H9 (cell line): Measurements from ENCODE around the gene DNAJA2. TPM values are rescaled to one million over a fixed set of nuclear protein-coding genes. Genes with fewer than 3 reads are reported as not detected.

Source experiments
- DNase-seq: peaks from one replicate; pipeline ENCODE4 v3.0.0-alpha.2; 2017
- H2AFZ ChIP-seq: one replicate; pipeline ENCODE4 v1.6.1; 2013; ENCODE audit warnings: mild to moderate bottlenecking, low read length, control low read depth, moderate library complexity
- H2AK5ac ChIP-seq: 2 replicates; pipeline ENCODE4 v1.6.1; 2013; ENCODE audit warnings: low read length, control low read depth, mixed read lengths; ENCODE audit not compliant: insufficient read length
- H2BK120ac ChIP-seq: one replicate; pipeline ENCODE4 v1.6.1; 2013; ENCODE audit warnings: low read depth, mild to moderate bottlenecking, low read length, control low read depth, inconsistent platforms; ENCODE audit not compliant: poor library complexity, severe bottlenecking
- H2BK12ac ChIP-seq: 2 replicates; pipeline ENCODE4 v1.6.1; 2013; ENCODE audit warnings: low read length, control low read depth, mixed read lengths, low read depth; ENCODE audit not compliant: insufficient read length
- H2BK15ac ChIP-seq: 2 replicates; pipeline ENCODE4 v1.6.1; 2013; ENCODE audit warnings: low read depth, low read length, control low read depth
- H2BK20ac ChIP-seq: one replicate; pipeline ENCODE4 v1.6.1; 2013; ENCODE audit warnings: low read depth, mild to moderate bottlenecking, low read length, control low read depth, inconsistent platforms; ENCODE audit not compliant: poor library complexity, severe bottlenecking
- H2BK5ac ChIP-seq: 2 replicates; pipeline ENCODE4 v1.6.1; 2013; ENCODE audit warnings: low read length, control low read depth, mixed read lengths; ENCODE audit not compliant: insufficient read length
- H3K14ac ChIP-seq: 2 replicates; pipeline ENCODE4 v1.6.1; 2013; ENCODE audit warnings: low read length, control low read depth; ENCODE audit not compliant: insufficient read depth
- H3K18ac ChIP-seq: 2 replicates; pipeline ENCODE4 v1.6.1; 2013; ENCODE audit warnings: low read depth, mild to moderate bottlenecking, mixed read lengths, low read length, control low read depth; ENCODE audit not compliant: insufficient read length
- H3K23ac ChIP-seq: 2 replicates; pipeline ENCODE4 v1.6.1; 2013; ENCODE audit warnings: low read length, control low read depth, mixed read lengths, low read depth; ENCODE audit not compliant: insufficient read length
- H3K23me2 ChIP-seq: 2 replicates; pipeline ENCODE4 v1.6.1; 2013; ENCODE audit warnings: low read depth, mild to moderate bottlenecking, mixed read lengths, low read length, control low read depth; ENCODE audit not compliant: insufficient read length, poor library complexity, severe bottlenecking
- H3K27ac ChIP-seq: 2 replicates; pipeline ENCODE4 v1.5.1; 2013; ENCODE audit warnings: low read length, control low read depth, mixed read lengths, low read depth; ENCODE audit not compliant: insufficient read length
- H3K27me3 ChIP-seq: 2 replicates; pipeline ENCODE4 v1.6.1; 2013; ENCODE audit warnings: low read length, control low read depth, inconsistent platforms; ENCODE audit not compliant: insufficient read depth
- H3K4ac ChIP-seq: 2 replicates; pipeline ENCODE4 v1.6.1; 2013; ENCODE audit warnings: low read depth, mild to moderate bottlenecking, control low read depth, inconsistent platforms, low read length, moderate library complexity
- H3K4me1 ChIP-seq: 2 replicates; pipeline ENCODE4 v1.6.1; 2013; ENCODE audit warnings: low read length, control low read depth, inconsistent platforms; ENCODE audit not compliant: insufficient read depth
- H3K4me2 ChIP-seq: 2 replicates; pipeline ENCODE4 v1.6.1; 2013; ENCODE audit warnings: low read length, control low read depth, mixed read lengths; ENCODE audit not compliant: insufficient read length, insufficient read depth
- H3K56ac ChIP-seq: 2 replicates; pipeline ENCODE4 v1.6.1; 2013; ENCODE audit warnings: low read depth, mild to moderate bottlenecking, mixed read lengths, low read length, control low read depth; ENCODE audit not compliant: insufficient read length
- H3K79me1 ChIP-seq: 2 replicates; pipeline ENCODE4 v1.6.1; 2013; ENCODE audit warnings: low read depth, mild to moderate bottlenecking, moderate library complexity, low read length, control low read depth, inconsistent platforms; ENCODE audit not compliant: insufficient read depth, poor library complexity, severe bottlenecking
- H3K79me2 ChIP-seq: 2 replicates; pipeline ENCODE4 v1.6.1; 2013; ENCODE audit warnings: low read length, control low read depth, inconsistent platforms; ENCODE audit not compliant: insufficient read depth
- H3K9ac ChIP-seq: 2 replicates; pipeline ENCODE4 v1.6.1; 2013; ENCODE audit warnings: low read length, control low read depth, mixed read lengths; ENCODE audit not compliant: insufficient read length; ENCODE audit errors: extremely low read depth
- H3K9me3 ChIP-seq: one replicate; pipeline ENCODE4 v1.6.1; 2013; ENCODE audit warnings: low read depth, low read length, inconsistent platforms; ENCODE audit not compliant: control insufficient read depth
- H3T11ph ChIP-seq: one replicate; pipeline ENCODE4 v1.6.1; 2013; ENCODE audit warnings: mild to moderate bottlenecking, low read length, control low read depth, inconsistent platforms
- H4K20me1 ChIP-seq: one replicate; pipeline ENCODE4 v1.6.1; 2013; ENCODE audit not compliant: control insufficient read depth, insufficient read length, insufficient read depth
- H4K5ac ChIP-seq: 2 replicates; pipeline ENCODE4 v1.6.1; 2013; ENCODE audit warnings: low read depth, mild to moderate bottlenecking, mixed read lengths, low read length, control low read depth; ENCODE audit not compliant: insufficient read length
- H4K8ac ChIP-seq: replicated peaks from 2 replicates; pipeline ENCODE4 v1.6.1; 2013; ENCODE audit warnings: low read length, control low read depth, mixed read lengths, low read depth; ENCODE audit not compliant: insufficient read length
- H4K91ac ChIP-seq: 2 replicates; pipeline ENCODE4 v1.6.1; 2013; ENCODE audit warnings: low read depth, mild to moderate bottlenecking, moderate library complexity, mixed read lengths, low read length, control low read depth; ENCODE audit not compliant: insufficient read length
- H3K27ac Mint-ChIP-seq, 3 experiments: 2 replicates in 2 of 3; 3 replicates in 1 of 3; pipeline ENCODE4 v1.8.0; 2020 to 2021; ENCODE audit warnings: mixed read lengths in 3 of 3, mild to moderate bottlenecking in 1 of 3, moderate library complexity in 1 of 3
- H3K27me3 Mint-ChIP-seq: 2 replicates; pipeline ENCODE4 v1.8.0; 2021; ENCODE audit warnings: low read depth, mild to moderate bottlenecking, moderate library complexity, mixed read lengths
- H3K36me3 Mint-ChIP-seq, 3 experiments: 2 replicates in 2 of 3; 3 replicates in 1 of 3; pipeline ENCODE4 v1.8.0; 2020 to 2021; ENCODE audit warnings: low read depth in 3 of 3, mixed read lengths in 3 of 3; ENCODE audit not compliant: insufficient read depth in 1 of 3
- H3K4me1 Mint-ChIP-seq, 2 experiments: 2 replicates each; pipeline ENCODE4 v1.8.0; 2020; ENCODE audit warnings: mixed read lengths in 2 of 2
- H3K4me3 Mint-ChIP-seq, 2 experiments: 2 replicates in 1 of 2; 3 replicates in 1 of 2; pipeline ENCODE4 v1.8.0; 2020 to 2021; ENCODE audit warnings: mild to moderate bottlenecking in 2 of 2, mixed read lengths in 2 of 2, moderate library complexity in 1 of 2
- H3K9me3 Mint-ChIP-seq, 2 experiments: 2 replicates in 1 of 2; 3 replicates in 1 of 2; pipeline ENCODE4 v1.8.0; 2020; ENCODE audit warnings: mild to moderate bottlenecking in 2 of 2, mixed read lengths in 2 of 2, moderate library complexity in 1 of 2
- WGBS: extraction: QIAGEN DNeasy Blood & Tissue Kit; methylation state at CpG from one replicate; pipeline ENCODE4 v1.1.7; 2013; ENCODE audit warnings: missing lambda C conversion rate, low lambda C conversion rate, mixed read lengths; ENCODE audit not compliant: insufficient read length; ENCODE audit errors: extremely low coverage; 5-methylcytosine and 5-hydroxymethylcytosine counted together
- long read RNA-seq: library from polyadenylated mRNA; unstranded; transcript quantifications from one replicate; pipeline ENCODE4 v2.0.0, GENCODE V29; 2020
- total RNA-seq: library from RNA; stranded (reverse); gene quantifications from 2 replicates; pipeline ENCODE4 v1.2.1, GENCODE V29; 2021
- TF ChIP-seq, protein P1 (sequence below): fragments of 200-600 bp; sonication (generic); conservative IDR thresholded peaks from 3 replicates; pipeline ENCODE4 v1.8.0; 2021; ENCODE audit warnings: antibody characterized with exemption, mild to moderate bottlenecking

Gene DNAJA2
- total RNA-seq: 102 and 107 TPM in 2 replicates
- long read RNA-seq, transcript DNAJA2-201 (9 exons, 3,122 nt): major isoform, 1,213 of 1,285 reads
- long read RNA-seq, partial matches to known transcripts: 14 of 1,285 reads
- long read RNA-seq, other reads (novel, unspliced or antisense): 56 of 1,285 reads

GRCh38 chr16:46973207-46973995, at the start of gene DNAJA2:
Gene DNAJA2 (minus strand): TSS chr16:46973674. CDS start chr16:46973572, 102 bp downstream.
- H2BK20ac ChIP-seq: no peak within 1 kb of the TSS
- H3K4me2 ChIP-seq: peak within 1 kb of the TSS; percentile 97
- H3K79me1 ChIP-seq: no peaks in the 10 kb centered on the region
- TF ChIP-seq, protein P1, sequence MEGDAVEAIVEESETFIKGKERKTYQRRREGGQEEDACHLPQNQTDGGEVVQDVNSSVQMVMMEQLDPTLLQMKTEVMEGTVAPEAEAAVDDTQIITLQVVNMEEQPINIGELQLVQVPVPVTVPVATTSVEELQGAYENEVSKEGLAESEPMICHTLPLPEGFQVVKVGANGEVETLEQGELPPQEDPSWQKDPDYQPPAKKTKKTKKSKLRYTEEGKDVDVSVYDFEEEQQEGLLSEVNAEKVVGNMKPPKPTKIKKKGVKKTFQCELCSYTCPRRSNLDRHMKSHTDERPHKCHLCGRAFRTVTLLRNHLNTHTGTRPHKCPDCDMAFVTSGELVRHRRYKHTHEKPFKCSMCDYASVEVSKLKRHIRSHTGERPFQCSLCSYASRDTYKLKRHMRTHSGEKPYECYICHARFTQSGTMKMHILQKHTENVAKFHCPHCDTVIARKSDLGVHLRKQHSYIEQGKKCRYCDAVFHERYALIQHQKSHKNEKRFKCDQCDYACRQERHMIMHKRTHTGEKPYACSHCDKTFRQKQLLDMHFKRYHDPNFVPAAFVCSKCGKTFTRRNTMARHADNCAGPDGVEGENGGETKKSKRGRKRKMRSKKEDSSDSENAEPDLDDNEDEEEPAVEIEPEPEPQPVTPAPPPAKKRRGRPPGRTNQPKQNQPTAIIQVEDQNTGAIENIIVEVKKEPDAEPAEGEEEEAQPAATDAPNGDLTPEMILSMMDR: no peak
- no peak within 1 kb of the TSS for H2AK5ac ChIP-seq
- no peak within 1 kb of the TSS for H4K91ac ChIP-seq
- H3K18ac ChIP-seq: peak within 1 kb of the TSS; percentile 83
- H2BK15ac ChIP-seq: no peak within 1 kb of the TSS
- no CpG with 5 or more reads among the region's 86 CpGs for WGBS
- no peak within 1 kb of the TSS; the same call in 1 of the 2 replicates for H3K4ac ChIP-seq
- no peaks in the 10 kb centered on the region for H4K20me1 ChIP-seq
- Mint-ChIP-seq H3K4me3 (peak within 1 kb of the TSS; percentile 91 to 93), H3K9me3 (no peaks in the 10 kb centered on the region; a peak in 1 of 5 replicates), H3K27ac (peak within 1 kb of the TSS; percentile 97 to 98 (median 98)), H3K36me3 (peaks cover 25 to 38% (median 33%) of the 10 kb centered on the region in 3 experiments), H3K4me1 (peaks cover 38 to 43% of the 10 kb centered on the region in 2 experiments), H3K27me3 (no peaks in the 10 kb centered on the region)
- peaks cover 15% of the 10 kb centered on the region; the same call in 1 of the 2 replicates for H3K79me2 ChIP-seq
- H3K9ac ChIP-seq: peak within 1 kb of the TSS; percentile 86
- no peak within 1 kb of the TSS for H3K56ac ChIP-seq
- no peaks in the 10 kb centered on the region for H3K9me3 ChIP-seq
- H3K27me3 ChIP-seq: no peaks in the 10 kb centered on the region
- H3K14ac ChIP-seq: peak within 1 kb of the TSS; percentile 93
- H3T11ph ChIP-seq: no peak within 1 kb of the TSS
- peak within 1 kb of the TSS; percentile 32 for H3K27ac ChIP-seq
- no peak within 1 kb of the TSS for H3K23ac ChIP-seq
- peaks cover 2% of the 10 kb centered on the region for H3K4me1 ChIP-seq
- peak; percentile 88 for DNase-seq
- H2BK5ac ChIP-seq: no peak within 1 kb of the TSS
- H2BK12ac ChIP-seq: no peak within 1 kb of the TSS
- peaks cover 8% of the 10 kb centered on the region for H3K23me2 ChIP-seq
- H2BK120ac ChIP-seq: no peak within 1 kb of the TSS
- H4K5ac ChIP-seq: peak within 1 kb of the TSS; percentile 15
- H4K8ac ChIP-seq: no peak within 1 kb of the TSS
- no peak within 1 kb of the TSS for H2AFZ ChIP-seq
